Measurements from ENCODE around the gene SYNDIG1. TPM values are rescaled to one million over a fixed set of nuclear protein-coding genes. Genes with fewer than 3 reads are reported as not detected.

The SYNDIG1 gene
- total RNA-seq, 1 donor from 2014 or later, result 5.7 TPM

- FAIRE-seq, result no peak
- TF ChIP-seq EZH2 (IDR thresholded peaks at IDR 0.05; ENCODE audit: insufficient read depth, low read length) (no peak), CTCF (IDR thresholded peaks at IDR 0.05; ENCODE audit: insufficient read depth, low read depth, low read length) (no peak)
Measured at GRCh38 chr20:24579475-24579874, 110.0 kb downstream of the SYNDIG1 start.

GRCh38 chr20:24580006-24580405 lies 110.6 kb downstream of the SYNDIG1 start:
- Mint-ChIP-seq H3K4me3 (ENCODE audit: unreplicated experiment) (no peak overlapping the region), H3K36me3 (ENCODE audit: low read depth, unreplicated experiment) (peaks cover 6% of the 10 kb centered on the region), H3K27ac (ENCODE audit: unreplicated experiment) (no peak overlapping the region), H3K27me3 (ENCODE audit: low read depth, unreplicated experiment) (no peaks in the 10 kb centered on the region), H3K9me3 (ENCODE audit: unreplicated experiment) (no peaks in the 10 kb centered on the region), H3K4me1 (ENCODE audit: low read depth, unreplicated experiment) (peaks cover 10% of the 10 kb centered on the region)
- no peak overlapping the region for H2AFZ ChIP-seq (ENCODE audit: low read depth, low read length)
- H4K20me1 ChIP-seq (ENCODE audit: insufficient read depth, low read length), result no peaks in the 10 kb centered on the region
- TF ChIP-seq CTCF (IDR thresholded peaks at IDR 0.05; ENCODE audit: insufficient read depth, low read depth, low read length) (no peak), EZH2 (IDR thresholded peaks at IDR 0.05; ENCODE audit: insufficient read depth, low read length) (no peak)
- H3K4me3 ChIP-seq (ENCODE audit: insufficient read depth, low read depth, low read length), result no peak overlapping the region
- FAIRE-seq (no peak), DNase-seq (ENCODE audit: low read depth) (no peak)
- no peaks in the 10 kb centered on the region for H3K9me3 ChIP-seq (ENCODE audit: insufficient read depth, low read depth, low read length)
- peaks cover 9% of the 10 kb centered on the region for H3K4me1 ChIP-seq (ENCODE audit: insufficient read depth, low read length)
- no peak overlapping the region for H3K4me2 ChIP-seq (ENCODE audit: low read length)
- H3K27ac ChIP-seq (ENCODE audit: low read depth, low read length), result no peak overlapping the region
- no peaks in the 10 kb centered on the region for H3K27me3 ChIP-seq (ENCODE audit: insufficient read depth, low read length)
- no peaks in the 10 kb centered on the region for H3K36me3 ChIP-seq (ENCODE audit: insufficient read depth, low read length)
- H3K9ac ChIP-seq (ENCODE audit: low read length), result no peak overlapping the region
- no peaks in the 10 kb centered on the region for H3K79me2 ChIP-seq (ENCODE audit: insufficient read depth, low read length)

More at GRCh38 chr20:24579475-24579874, 110.0 kb downstream of the SYNDIG1 start:
- Mint-ChIP-seq H3K9me3 (ENCODE audit: unreplicated experiment) (no peaks in the 10 kb centered on the region), H3K36me3 (ENCODE audit: low read depth, unreplicated experiment) (peaks cover 6% of the 10 kb centered on the region), H3K4me3 (ENCODE audit: unreplicated experiment) (no peak overlapping the region), H3K27me3 (ENCODE audit: low read depth, unreplicated experiment) (no peaks in the 10 kb centered on the region), H3K4me1 (ENCODE audit: low read depth, unreplicated experiment) (peaks cover 7% of the 10 kb centered on the region), H3K27ac (ENCODE audit: unreplicated experiment) (no peak overlapping the region)
- H3K79me2 ChIP-seq (ENCODE audit: insufficient read depth, low read length), result no peaks in the 10 kb centered on the region
- H4K20me1 ChIP-seq (ENCODE audit: insufficient read depth, low read length), result no peaks in the 10 kb centered on the region
- no peak overlapping the region for H3K9ac ChIP-seq (ENCODE audit: low read length)
- H3K4me2 ChIP-seq (ENCODE audit: low read length), result no peak overlapping the region
- no peak overlapping the region for H3K4me3 ChIP-seq (ENCODE audit: insufficient read depth, low read depth, low read length)
- no peak overlapping the region for H2AFZ ChIP-seq (ENCODE audit: low read depth, low read length)
- peaks cover 4% of the 10 kb centered on the region for H3K4me1 ChIP-seq (ENCODE audit: insufficient read depth, low read length)
- no peaks in the 10 kb centered on the region for H3K9me3 ChIP-seq (ENCODE audit: insufficient read depth, low read depth, low read length)
- DNase-seq (ENCODE audit: low read depth), result no peak
- H3K27me3 ChIP-seq (ENCODE audit: insufficient read depth, low read length), result no peaks in the 10 kb centered on the region
- H3K27ac ChIP-seq (ENCODE audit: low read depth, low read length), result no peak overlapping the region
- no peaks in the 10 kb centered on the region for H3K36me3 ChIP-seq (ENCODE audit: insufficient read depth, low read length)

GRCh38 chr20:24580855-24581254 lies 111.4 kb downstream of the SYNDIG1 start:
- H2AFZ ChIP-seq (ENCODE audit: low read depth, low read length), result no peak overlapping the region
- TF ChIP-seq CTCF (IDR thresholded peaks at IDR 0.05; ENCODE audit: insufficient read depth, low read depth, low read length) (no peak), EZH2 (IDR thresholded peaks at IDR 0.05; ENCODE audit: insufficient read depth, low read length) (no peak)
- Mint-ChIP-seq H3K9me3 (ENCODE audit: unreplicated experiment) (no peaks in the 10 kb centered on the region), H3K27me3 (ENCODE audit: low read depth, unreplicated experiment) (no peaks in the 10 kb centered on the region), H3K4me1 (ENCODE audit: low read depth, unreplicated experiment) (peaks cover 10% of the 10 kb centered on the region), H3K27ac (ENCODE audit: unreplicated experiment) (no peak overlapping the region), H3K36me3 (ENCODE audit: low read depth, unreplicated experiment) (peaks cover 6% of the 10 kb centered on the region), H3K4me3 (ENCODE audit: unreplicated experiment) (no peak overlapping the region)
- H3K4me1 ChIP-seq (ENCODE audit: insufficient read depth, low read length), result peaks cover 9% of the 10 kb centered on the region
- H3K9ac ChIP-seq (ENCODE audit: low read length), result no peak overlapping the region
- H3K27ac ChIP-seq (ENCODE audit: low read depth, low read length), result no peak overlapping the region
- no peak overlapping the region for H3K4me3 ChIP-seq (ENCODE audit: insufficient read depth, low read depth, low read length)
- no peaks in the 10 kb centered on the region for H3K79me2 ChIP-seq (ENCODE audit: insufficient read depth, low read length)
- H4K20me1 ChIP-seq (ENCODE audit: insufficient read depth, low read length), result no peaks in the 10 kb centered on the region
- no peaks in the 10 kb centered on the region for H3K36me3 ChIP-seq (ENCODE audit: insufficient read depth, low read length)
- H3K9me3 ChIP-seq (ENCODE audit: insufficient read depth, low read depth, low read length), result no peaks in the 10 kb centered on the region
- DNase-seq (ENCODE audit: low read depth), result no peak
- no peaks in the 10 kb centered on the region for H3K27me3 ChIP-seq (ENCODE audit: insufficient read depth, low read length)
- no peak for FAIRE-seq
- H3K4me2 ChIP-seq (ENCODE audit: low read length), result no peak overlapping the region

Measured in astrocyte (in vitro differentiated cells and primary cell).